ENCODE results near the gene HMOX1.

GRCh38 chr22:35334004-35334403, 46.9 kb upstream of the HMOX1 start:
- no peak for TF ChIP-seq CTCF (IDR thresholded peaks at IDR 0.05)
- no peak for TF ChIP-seq POLR2A (IDR thresholded peaks at IDR 0.05)

All from adrenal gland (tissue), 5 donors.